KBM-7 (cell line): ENCODE measurements around the gene KIAA1328.

Experiments used
- DNase-seq: peaks from one replicate; pipeline ENCODE4 v3.0.0-alpha.2; 2015
- in situ Hi-C: fragments of 300-500 bp; cut with MboI; formaldehyde crosslinking; loops from 2 replicates; pipeline ENCODE4 v1.14.3; 2020; ENCODE audit warnings: low sequenced_read_pairs, low pct_unique_long_range_greater_than_20kb, mixed read lengths

Gene KIAA1328

DNA sequence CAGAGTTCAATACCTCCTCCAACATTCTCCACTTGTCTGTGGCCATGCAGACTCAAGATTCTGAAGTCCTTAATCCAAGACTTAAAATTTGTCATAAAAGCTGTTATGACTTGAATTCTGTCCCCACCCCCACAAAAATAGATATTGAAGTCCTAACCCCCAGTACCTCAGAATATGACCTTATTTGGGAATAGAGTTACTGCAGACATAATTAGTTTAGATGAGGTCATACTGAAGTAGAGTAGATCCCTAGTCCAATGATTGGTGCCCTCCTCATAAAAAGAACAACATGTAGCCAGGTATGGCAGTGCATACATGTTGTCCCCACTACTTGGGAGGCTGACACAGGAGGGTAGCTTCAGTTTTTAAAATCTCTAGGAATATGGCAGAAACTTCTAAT, 9.3 kb upstream of the KIAA1328 start:
- in situ Hi-C loops, result no loop called here

DNA sequence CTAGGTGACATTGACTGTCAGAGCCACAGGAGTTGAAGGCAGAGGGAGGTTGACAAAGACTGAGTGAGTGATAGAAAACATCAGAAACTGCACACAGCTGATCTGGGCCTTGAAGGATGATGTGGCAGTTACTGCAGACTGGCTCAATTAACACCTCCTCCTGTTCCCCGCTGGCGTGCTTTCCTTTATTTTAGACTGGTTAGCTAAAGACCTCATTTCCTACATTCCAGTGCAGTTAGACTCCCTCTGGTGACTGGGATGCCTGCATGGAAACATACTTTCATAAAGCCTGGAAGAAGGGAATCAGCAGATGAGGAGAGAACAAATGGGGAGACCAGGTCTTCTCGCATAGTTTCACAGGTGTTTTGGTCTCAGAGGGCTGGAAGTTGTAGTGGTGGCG, 7.2 kb upstream of the KIAA1328 start:
- in situ Hi-C loops, result no loop called here
- no peak for DNase-seq

More for the DNA sequence above, 9.3 kb upstream of the KIAA1328 start:
- no peak for DNase-seq

DNA sequence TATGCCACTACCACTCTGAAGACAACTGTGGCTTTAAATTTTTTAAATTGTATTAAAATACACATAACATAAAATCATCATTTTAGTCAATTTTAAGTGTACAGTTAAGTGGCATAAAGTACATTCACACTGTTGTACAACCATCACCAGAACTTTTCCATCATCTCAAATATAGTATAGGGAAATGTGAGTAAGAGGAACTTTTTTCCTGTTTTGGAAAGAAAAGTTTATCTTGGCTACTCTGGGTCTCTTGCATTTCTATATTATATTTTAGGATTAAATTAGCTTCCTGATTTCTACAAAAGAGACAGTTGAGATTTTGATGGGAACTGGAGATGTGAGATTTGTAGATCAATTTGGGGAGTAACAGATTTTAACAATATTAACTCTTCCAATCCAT, 3.4 kb upstream of the KIAA1328 start:
- in situ Hi-C loops, result no loop called here
- DNase-seq, result no peak

DNA sequence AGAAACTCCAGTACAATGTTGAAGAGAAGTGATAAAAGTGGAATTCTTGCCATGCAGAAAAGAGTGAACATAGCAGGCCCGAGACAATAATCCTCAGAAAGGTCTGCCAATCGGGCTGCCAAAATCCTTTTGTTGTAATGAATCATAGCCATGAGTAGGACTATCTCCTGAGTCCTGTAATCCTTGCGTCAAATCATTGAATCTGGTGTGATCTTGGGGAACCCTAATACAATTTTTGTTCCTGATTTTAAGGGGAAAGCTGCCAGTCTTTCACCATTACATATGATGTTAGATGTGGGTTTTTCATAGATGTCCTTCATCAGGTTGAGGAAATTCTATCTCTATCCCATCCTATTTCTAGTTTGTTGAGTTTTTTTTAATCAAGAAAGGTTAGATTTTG, 2.4 kb upstream of the KIAA1328 start:
- DNase-seq, result no peak
- in situ Hi-C loops, result no loop called here

DNA sequence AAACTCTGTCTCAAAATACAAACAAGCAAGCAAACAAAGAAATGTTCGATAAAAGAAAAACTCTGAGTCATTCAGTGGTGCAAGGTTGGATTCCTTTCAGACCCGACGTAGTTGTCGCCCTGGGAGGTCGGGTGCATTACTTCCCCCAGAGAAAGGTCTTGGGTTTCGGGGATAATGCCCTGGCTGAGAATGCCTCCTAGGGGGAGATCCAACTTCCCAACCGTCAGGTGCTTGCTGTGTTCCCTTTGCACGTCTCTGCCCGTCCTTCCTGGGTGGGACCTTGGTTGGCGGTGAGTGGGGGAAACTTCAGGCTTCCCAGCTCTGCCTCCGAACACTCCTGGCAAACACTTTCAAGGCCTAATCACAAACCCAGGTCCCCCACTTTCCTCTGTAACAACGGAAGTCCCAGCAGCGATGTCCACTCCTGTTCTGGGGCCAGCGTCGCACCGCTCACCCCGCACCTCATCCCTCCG, 734 bp upstream of the KIAA1328 start:
- in situ Hi-C loops, result no loop called here
- no peak for DNase-seq

DNA sequence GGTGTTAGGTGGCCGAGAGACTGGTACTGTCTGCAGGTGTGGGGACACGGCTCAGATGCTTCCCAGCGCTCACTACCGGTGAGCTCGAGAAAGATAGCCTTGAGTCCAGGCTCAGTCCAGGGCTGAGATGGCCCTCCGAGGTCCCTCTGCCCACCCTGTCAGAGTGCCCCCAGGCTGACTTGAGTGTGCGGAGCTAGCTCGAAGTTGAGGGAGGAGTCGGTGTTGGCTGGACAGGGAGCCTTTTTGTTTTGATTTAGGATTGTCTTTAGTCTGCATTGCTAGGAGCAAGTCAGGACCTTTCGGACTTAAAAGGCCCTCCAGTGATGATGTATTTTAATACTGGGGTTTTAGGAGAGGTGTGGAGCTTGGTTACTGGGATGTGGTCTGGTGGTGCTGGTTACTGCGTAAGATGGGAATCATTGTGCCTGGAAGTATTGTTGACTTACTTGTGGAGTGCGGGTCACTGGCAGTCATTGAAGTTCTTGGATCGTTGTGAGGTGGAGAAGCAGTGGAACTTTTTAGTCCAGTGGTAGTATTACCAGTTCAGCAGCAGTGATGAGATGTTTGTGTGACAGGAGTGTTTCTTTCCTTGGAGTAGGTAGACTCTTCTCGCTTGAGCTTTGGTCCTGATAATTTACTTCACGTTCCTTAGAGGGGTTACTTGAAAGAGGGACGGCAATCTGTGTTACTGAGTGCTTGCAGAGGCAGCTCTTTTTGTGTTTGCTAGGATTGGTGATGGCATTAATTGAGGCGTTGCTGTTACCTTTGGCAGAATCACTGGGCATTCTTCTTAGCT, 633 bp downstream of the KIAA1328 start:
- no peak for DNase-seq
- in situ Hi-C loops, result no loop called here

DNA sequence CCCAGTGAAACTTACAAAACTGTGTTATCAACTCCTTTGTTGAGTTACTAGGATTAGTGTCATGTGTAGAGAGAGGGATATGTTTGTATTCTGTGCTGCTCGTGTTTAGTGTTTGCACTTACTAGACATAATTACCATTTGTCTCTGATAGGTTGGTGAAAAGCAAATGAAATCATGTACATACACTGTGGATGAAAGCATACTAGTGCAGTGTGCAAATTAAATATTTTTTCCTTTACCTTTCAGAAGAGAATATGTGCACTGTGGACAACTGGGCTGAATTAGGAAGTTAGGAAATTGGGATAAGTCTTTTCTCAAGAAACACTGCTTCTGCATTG, 1.2 kb downstream of the KIAA1328 start:
- in situ Hi-C loops, result no loop called here
- no peak for DNase-seq

DNA sequence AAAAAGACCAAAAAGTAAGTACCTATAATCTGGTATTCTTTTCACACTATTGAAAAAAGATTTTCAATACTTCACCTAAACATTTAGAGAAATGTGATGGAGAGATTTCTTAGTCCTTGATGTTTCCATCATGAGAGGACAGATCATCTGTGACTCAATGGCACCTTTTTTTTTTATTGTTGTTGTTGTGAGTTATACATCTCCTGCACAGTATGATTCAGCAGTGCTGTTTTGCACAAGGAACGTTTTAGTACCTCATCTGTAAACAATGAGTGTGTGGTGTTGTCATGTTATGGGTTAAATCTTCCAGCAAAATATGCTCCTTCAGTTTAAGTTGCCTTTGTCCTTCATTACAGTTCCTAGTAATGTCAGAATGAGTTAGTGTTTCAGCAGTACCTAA, 2.2 kb downstream of the KIAA1328 start:
- no peak for DNase-seq
- in situ Hi-C loops, result no loop called here

DNA sequence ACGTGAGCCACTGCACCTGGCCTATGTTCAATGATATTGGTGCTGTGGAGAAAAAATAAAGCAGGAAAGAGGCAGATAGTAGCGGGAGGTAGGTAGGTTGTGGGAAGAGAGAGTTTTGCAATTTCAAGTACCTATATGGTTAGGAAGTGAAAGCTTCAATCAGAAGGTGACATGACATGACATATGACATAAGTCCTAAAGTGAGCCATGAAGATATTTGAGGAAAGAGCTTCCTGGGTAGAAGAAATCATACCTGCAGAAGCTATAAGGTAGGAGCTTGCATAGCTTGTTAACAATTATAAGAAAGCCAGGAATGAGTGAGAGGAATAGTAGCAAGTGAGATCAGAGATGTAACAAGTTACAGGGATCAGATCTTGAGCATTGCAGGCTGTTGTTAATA, 4.2 kb downstream of the KIAA1328 start:
- in situ Hi-C loops, result no loop called here
- no peak for DNase-seq

DNA sequence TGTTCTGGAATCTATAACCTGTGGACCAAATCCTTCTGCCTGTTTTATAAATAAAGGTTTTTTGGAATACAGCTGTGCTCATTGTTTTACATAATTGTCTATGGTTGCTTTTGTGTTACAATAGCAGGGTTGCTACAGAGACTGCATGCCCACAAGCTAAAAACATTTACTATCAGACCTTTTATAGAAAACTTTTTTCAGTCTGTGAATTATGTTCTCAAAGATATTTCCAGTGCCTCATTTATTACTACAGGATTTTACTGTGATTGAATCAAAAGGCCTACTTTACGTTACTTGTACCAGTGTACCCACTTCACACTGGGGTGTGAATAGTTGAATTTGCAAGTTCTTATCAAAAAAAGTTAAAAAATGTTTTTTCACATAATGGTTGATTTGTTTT, 7.0 kb downstream of the KIAA1328 start:
- DNase-seq, result no peak
- in situ Hi-C loops, result no loop called here

DNA sequence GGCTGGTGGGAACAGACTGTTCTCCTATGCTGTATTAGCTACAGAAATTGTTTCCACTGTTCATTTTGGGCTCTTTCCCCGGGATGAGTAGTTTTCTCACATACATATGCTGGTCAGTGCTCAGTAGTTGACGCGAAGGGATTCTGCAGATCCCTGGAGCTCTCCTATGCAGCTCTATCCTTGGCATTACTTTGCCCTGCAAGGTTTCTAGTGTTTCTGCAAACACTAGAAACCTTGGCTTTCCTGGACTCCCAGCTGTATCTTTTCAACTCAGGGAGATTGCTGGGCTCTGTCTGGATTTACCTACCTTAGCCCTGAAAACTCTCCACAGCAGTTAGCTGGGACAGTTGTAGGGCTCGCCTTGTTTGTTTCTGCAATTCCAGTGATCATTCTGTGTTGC, 10.9 kb downstream of the KIAA1328 start:
- in situ Hi-C loops, result no loop called here
- no peak for DNase-seq

DNA sequence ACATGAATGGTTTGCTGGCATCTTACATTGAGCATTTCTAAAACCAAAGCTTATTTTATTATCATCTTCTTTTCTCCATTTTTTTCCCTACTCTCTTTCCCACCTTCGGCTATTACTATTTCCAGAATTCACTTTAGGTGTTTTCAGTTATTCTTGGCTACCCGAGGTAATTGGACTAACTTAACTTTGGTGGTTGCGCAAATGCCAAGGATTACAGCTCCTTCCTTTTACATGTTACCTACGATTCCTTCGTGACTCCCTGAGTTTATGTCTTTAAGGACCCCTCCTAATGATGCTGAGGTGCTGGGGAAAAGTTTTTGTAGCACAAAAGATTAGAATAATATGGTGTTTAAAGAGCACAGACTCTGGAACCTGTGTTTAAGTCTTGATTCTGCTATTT, 14.3 kb downstream of the KIAA1328 start:
- DNase-seq, result no peak
- in situ Hi-C loops, result no loop called here

DNA sequence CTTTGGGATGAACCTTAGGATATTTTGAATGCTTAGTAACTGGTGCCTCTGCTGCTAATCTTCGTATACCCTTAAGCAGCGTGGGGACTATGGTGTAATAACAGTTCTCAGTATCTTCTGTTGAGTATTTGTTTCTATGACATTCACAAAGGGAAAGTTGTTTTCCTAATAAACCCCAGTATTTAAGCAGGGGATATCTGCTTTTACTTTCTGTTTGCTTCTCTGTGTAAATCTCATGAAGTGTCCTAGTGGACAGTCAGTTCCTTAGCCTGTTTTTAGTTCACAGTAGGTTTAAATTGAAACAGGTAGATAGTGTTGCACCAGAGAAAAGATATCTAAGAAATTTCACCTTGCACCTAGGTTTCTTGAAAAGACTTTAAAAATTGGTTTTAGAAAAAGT, 14.9 kb downstream of the KIAA1328 start:
- DNase-seq, result no peak
- in situ Hi-C loops, result no loop called here

DNA sequence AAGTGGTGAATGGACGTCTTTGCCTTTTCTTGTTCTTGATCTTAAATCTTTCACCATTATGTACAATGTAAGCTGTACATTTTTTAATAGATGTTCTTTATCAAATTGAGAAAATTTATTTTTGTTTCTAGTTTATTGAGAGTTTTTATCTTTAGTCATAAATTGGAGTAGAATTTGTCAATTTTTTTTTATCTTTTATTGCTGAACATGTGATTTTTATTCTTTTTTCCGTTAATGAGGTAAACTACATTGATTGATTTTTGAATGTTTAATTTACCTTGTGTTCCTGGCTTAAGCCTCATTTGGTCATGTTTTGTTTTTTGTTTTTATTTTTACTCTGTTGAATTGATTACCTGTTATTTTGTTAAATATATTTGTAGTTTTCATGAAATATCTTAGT, 19.7 kb downstream of the KIAA1328 start:
- DNase-seq, result no peak
- in situ Hi-C loops, result no loop called here

DNA sequence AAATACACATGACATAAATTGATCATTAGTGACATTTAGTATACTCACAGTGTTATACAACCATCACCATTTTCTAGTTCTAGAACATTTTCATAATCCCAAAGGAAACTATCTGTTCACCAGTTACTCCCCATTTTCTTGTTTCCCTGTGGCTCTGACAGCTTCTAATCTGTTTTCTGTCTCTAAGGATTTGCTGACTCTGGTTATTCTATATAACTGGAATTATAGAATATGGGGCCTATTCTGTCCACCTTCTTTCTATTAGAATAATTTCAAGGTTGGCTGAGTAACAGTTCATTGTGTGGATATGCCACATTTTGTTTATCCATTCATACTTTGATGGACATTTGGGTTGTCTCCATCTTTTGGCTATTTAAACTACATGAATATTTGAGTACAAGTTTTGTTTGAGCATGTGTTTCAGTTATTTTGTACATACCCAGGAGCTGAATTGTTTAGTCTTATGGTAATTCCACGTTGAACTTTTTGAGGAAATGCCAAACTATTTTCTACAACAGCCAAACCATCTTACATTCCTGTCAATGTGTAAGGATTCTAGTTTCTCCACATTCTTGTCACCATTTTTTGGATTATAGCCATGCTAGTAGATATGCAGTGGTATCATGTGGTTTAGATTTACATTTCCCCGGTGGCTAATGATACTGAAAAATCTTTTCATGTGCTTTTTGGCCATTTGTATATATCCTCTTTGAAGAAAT, 20.5 kb downstream of the KIAA1328 start:
- in situ Hi-C loops, result no loop called here
- DNase-seq, result no peak

DNA sequence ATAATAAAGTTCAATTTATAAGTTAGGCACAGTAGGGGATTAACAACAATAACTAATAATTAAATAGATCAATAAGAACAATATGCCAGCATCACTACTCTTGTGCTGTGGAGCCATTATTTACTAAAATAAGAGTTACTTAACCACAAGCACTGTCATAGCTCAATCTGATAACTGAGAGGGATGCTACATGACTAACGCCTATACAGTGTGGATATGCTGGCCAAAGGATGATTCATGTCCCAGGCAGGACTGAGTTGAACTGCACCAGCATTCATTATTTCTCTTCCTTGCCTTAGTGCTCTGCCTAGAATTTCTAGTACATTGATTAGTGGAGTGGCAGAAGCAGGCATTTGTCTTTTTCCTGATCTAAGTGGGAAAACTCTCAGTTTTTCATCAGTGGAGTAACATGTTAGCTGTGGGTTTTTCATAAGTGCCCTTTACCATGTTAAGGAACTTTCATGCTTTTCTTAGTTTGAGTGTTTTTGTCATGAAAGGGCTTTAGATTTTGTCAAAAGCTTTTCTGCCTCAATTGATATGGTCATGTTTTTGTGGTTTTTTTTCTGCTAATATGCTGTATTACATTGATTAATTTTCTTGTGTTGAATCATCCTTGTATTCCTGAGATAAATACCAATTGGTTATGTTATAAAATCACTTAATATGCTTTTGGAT, 21.7 kb downstream of the KIAA1328 start:
- DNase-seq, result no peak
- in situ Hi-C loops, result no loop called here

DNA sequence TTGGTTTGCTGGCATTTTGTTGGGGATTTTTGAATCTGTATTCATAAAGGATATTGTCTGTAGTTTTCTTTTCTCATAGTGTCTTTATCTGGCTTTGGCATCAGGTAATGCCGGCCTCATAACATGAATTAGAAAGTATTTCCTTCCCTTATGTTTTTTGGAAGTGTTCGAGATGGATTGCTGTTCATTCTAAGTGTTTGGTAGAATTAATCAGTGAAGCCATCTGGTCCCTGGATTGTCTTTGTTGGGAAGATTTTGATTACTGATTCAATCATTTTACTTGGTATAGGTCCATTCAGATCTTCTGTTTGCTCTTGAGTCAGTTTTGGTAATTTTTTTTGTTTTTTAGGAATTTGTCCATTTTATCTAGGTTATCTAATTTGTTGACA, 22.3 kb downstream of the KIAA1328 start:
- no peak for DNase-seq
- in situ Hi-C loops, result no loop called here

DNA sequence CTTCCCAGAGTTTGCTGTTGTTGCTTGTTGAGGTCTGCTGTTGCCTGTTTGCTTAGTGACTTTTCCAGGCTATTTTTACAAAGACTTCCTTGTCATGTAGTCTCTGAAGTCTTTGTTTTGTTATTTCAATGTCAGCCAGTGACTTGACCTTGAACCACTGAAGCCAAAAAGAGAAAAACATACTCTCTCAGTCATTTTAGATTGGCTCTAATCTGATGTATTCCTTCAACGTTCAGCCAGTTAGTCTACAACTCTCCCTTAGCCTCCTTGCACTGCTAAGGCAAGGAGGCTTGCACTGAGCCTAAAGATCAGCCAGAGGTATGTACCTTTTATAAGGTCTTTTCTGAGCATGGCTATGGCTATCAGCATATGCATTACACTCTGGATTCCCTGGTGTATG, 27.9 kb downstream of the KIAA1328 start:
- in situ Hi-C loops, result no loop called here
- DNase-seq, result no peak

DNA sequence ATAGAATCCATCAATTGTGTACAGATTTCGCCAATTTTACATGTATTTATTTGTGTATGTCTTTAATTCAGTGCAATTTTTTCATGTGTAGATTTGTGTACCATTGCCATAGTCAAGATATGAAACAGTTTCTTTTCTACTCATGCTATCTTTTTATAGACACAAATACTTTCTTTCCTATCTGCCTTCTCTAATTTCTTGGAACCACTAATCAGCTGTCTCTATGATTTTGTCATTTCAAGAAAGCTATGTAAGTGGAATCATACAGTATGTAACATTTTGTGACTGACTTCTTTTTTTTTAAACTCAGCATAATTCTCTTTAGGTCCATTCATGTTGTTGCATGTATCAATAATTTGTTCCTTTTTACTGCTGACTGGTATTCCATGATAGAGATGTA, 33.3 kb downstream of the KIAA1328 start:
- in situ Hi-C loops, result no loop called here
- DNase-seq, result no peak

DNA sequence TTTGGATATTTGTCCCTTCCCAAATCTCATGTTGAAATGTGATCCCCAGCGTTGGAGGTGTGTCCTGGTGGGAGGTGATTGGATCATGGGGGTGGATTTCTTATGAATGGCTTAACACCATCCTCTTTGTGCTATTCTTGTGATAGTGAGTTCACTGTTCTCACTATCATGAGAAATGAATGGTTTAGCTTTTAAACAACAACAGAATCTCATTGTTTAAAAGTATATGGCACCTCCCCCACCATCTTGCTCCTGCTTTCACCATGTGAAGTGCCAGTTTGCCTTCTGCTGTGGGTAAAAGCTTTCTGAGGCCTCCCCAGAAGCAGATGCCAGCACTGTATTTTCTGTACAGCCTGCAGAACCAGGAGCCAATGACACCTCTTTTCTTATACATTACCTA, 38.1 kb downstream of the KIAA1328 start:
- in situ Hi-C loops, result no loop called here
- no peak for DNase-seq
